ENCODE measurements around the gene HDLBP.

GRCh38 chr2:241189856-241190201, 125.6 kb downstream of the HDLBP start:
- TF ChIP-seq CTCF (IDR thresholded peaks at IDR 0.05) (no peak), POLR2AphosphoS5 (IDR thresholded peaks at IDR 0.05) (no peak), EP300 (IDR thresholded peaks at IDR 0.05) (no peak), POLR2A (IDR thresholded peaks at IDR 0.05) (no peak)

All from upper lobe of left lung (tissue), 4 donors.